ENCODE data around the gene EFCAB13. TPM values are rescaled to one million over a fixed set of nuclear protein-coding genes. Genes with fewer than 3 reads are reported as not detected.
"Not testable (repeated sequence)": the region's sequence is repeated elsewhere in the genome, so short reads cannot be mapped to it uniquely, and the experiment has no call there.

Gene EFCAB13
- total RNA-seq, 4 donors from 2014 or later, result 0.26 to 2.8 (median 2.1) TPM

- 94% methylated on average over 2 of the region's 2 CpGs for WGBS
- TF ChIP-seq, protein P1, sequence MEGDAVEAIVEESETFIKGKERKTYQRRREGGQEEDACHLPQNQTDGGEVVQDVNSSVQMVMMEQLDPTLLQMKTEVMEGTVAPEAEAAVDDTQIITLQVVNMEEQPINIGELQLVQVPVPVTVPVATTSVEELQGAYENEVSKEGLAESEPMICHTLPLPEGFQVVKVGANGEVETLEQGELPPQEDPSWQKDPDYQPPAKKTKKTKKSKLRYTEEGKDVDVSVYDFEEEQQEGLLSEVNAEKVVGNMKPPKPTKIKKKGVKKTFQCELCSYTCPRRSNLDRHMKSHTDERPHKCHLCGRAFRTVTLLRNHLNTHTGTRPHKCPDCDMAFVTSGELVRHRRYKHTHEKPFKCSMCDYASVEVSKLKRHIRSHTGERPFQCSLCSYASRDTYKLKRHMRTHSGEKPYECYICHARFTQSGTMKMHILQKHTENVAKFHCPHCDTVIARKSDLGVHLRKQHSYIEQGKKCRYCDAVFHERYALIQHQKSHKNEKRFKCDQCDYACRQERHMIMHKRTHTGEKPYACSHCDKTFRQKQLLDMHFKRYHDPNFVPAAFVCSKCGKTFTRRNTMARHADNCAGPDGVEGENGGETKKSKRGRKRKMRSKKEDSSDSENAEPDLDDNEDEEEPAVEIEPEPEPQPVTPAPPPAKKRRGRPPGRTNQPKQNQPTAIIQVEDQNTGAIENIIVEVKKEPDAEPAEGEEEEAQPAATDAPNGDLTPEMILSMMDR (IDR thresholded peaks at IDR 0.05), result no peak
- TF ChIP-seq EP300 (IDR thresholded peaks at IDR 0.05) (no peak), POLR2A (IDR thresholded peaks at IDR 0.05) (no peak), POLR2AphosphoS5 (IDR thresholded peaks at IDR 0.05) (no peak)
Measured at GRCh38 chr17:47427985-47428384, 104.2 kb downstream of the EFCAB13 start.

DNA sequence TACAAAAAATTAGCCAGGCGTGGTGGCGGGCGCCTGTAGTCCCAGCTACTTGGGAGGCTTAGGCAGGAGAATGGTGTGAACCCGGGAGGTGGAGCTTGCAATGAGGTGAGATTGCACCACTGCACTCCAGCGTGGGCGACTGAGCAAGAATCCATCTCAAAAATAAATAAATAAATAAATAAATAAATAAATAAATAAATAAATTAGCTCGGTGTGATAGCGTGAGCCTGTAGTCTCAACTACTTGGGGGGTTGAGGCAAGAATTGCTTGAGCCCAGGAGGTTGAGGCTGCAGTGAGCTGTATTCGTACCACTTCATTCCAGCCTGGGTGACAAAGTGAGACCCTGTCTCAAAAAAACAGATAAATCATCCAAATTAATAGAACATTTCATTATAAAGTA is 108.5 kb downstream of the EFCAB13 start:
- H3K36me3 ChIP-seq; DNase-seq (ENCODE audit: low spot score in 2 of 2); H3K4me3 ChIP-seq; H3K4me1 ChIP-seq; H3K27me3 ChIP-seq; H3K9me3 ChIP-seq; H3K27ac ChIP-seq: not testable (repeated sequence)
- WGBS, result 97% methylated on average over 9 of the region's 9 CpGs

More at GRCh38 chr17:47427985-47428384, 104.2 kb downstream of the EFCAB13 start:
- Histone ChIP-seq H3K4me1 (peaks cover 12% of the 10 kb centered on the region), H3K27ac (no peak overlapping the region), H3K9me3 (no peaks in the 10 kb centered on the region), H3K27me3 (no peaks in the 10 kb centered on the region), H3K4me3 (no peak overlapping the region), H3K36me3 (no peaks in the 10 kb centered on the region)
- DNase-seq (ENCODE audit: low spot score in 2 of 2), result no peak

- Histone ChIP-seq H3K36me3 (peaks cover 5% of the 10 kb centered on the region), H3K4me1 (no peaks in the 10 kb centered on the region), H3K27ac (no peak overlapping the region), H3K4me3 (no peak overlapping the region), H3K27me3 (no peaks in the 10 kb centered on the region), H3K9me3 (no peaks in the 10 kb centered on the region)
- WGBS, result 92% methylated on average over 3 of the region's 3 CpGs
- no peak for DNase-seq (ENCODE audit: low spot score in 2 of 2)
- TF ChIP-seq POLR2AphosphoS5 (IDR thresholded peaks at IDR 0.05) (no peak), POLR2A (IDR thresholded peaks at IDR 0.05) (no peak), EP300 (IDR thresholded peaks at IDR 0.05) (no peak)
- TF ChIP-seq, protein P1 (IDR thresholded peaks at IDR 0.05), result no peak
Measured at GRCh38 chr17:47465165-47465564, 141.4 kb downstream of the EFCAB13 start.

DNA sequence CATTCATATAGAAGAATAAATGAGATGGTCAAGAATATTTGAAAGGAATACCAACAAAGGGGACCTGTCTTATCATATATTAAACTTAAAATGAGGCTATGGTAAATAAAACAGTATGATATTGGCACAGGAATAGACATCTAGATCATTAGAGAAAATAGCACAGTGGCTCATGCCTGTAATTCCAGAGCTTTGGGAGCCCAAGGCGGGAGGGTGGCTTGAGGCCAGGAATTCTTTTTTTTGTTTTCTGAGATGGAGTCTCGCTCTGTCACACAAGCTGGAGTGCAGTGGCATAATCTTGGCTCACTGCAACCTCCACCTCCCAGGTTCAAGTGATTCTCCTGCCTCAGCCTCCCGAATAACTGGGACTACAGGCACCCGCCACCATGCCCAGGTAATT is 143.2 kb downstream of the EFCAB13 start:
- not testable (repeated sequence) for DNase-seq (ENCODE audit: low spot score in 2 of 2); H3K9me3 ChIP-seq; H3K4me3 ChIP-seq; H3K4me1 ChIP-seq; H3K27me3 ChIP-seq; H3K27ac ChIP-seq; H3K36me3 ChIP-seq
- 90% methylated on average over 4 of the region's 4 CpGs for WGBS

DNA sequence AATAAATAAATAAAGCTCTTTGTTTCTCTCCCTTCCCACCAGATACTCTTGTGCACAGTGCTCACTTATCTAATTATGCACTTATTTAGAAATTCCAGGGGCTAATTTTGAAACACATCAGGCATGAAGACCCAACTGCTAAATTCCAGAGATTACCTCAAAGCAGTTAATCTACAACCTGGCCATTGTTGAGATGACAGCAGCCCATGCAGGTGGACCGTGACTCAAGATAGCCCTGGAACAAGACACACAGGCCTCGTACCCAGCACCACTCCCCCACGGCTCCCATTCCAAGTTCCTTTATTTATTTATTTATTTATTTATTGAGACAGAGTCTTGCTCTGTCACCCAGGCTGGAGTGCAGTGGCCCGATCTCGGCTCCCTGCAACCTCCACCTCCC is 147.1 kb downstream of the EFCAB13 start:
- Histone ChIP-seq H3K9me3 (no peaks in the 10 kb centered on the region), H3K4me3 (no peak overlapping the region), H3K27ac (no peak overlapping the region), H3K27me3 (no peaks in the 10 kb centered on the region), H3K36me3 (peaks cover 14% of the 10 kb centered on the region), H3K4me1 (no peaks in the 10 kb centered on the region)
- WGBS, result 92% methylated on average over 5 of the region's 5 CpGs
- no peak for DNase-seq (ENCODE audit: low spot score in 2 of 2)
- TF ChIP-seq EP300 (IDR thresholded peaks at IDR 0.05) (no peak), POLR2AphosphoS5 (IDR thresholded peaks at IDR 0.05) (no peak), POLR2A (IDR thresholded peaks at IDR 0.05) (no peak)
- TF ChIP-seq, protein P1 (IDR thresholded peaks at IDR 0.05), result no peak

DNA sequence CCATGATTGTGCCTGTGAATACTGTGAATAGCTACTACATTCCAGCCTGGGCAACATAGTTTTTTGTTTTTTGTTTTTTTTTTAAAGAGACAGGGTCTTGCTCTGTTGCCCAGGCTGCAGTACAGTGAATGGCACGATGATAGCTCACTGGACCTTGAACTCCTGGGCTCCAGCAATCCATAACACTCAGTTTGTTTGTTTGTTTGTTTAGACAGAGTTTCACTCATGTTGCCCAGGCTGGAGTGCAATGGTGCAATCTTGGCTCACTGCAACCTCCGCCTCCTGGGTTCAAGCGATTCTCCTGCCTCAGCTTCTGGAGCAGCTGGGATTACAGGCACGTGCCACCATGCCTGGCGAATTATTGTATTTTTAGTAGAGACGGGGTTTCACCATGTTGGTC is 148.3 kb downstream of the EFCAB13 start:
- not testable (repeated sequence) for H3K4me3 ChIP-seq; H3K4me1 ChIP-seq; DNase-seq (ENCODE audit: low spot score in 2 of 2); H3K27me3 ChIP-seq; H3K27ac ChIP-seq; H3K9me3 ChIP-seq
- H3K36me3 ChIP-seq, result peaks cover 16% of the 10 kb centered on the region
- WGBS, result 94% methylated on average over 6 of the region's 6 CpGs

Other genes with a start within 250 kb of the EFCAB13 start
- 10 to 100 TPM; 45.1 to 66.6 (median 52.1) TPM for gene CDC27, start 134.7 kb upstream of the EFCAB13 start, total RNA-seq
- not detected for gene MYL4, start 114.6 kb upstream of the EFCAB13 start, total RNA-seq
- gene ITGB3, start 70.1 kb upstream of the EFCAB13 start, total RNA-seq, result 1 to 10 TPM in 3 of 4 donors, under 1 TPM in 1; 0.76 to 6.6 (median 4.6) TPM
- 100 to 1,000 TPM in 3 of 4 donors, 10 to 100 TPM in 1; 96.8 to 317 (median 124) TPM for gene NPEPPS, start 207.2 kb downstream of the EFCAB13 start, total RNA-seq

Data from suprapubic skin (tissue), 4 donors.